Erythroblast (primary cell): ENCODE data around the gene STARD3.

Source experiments
- GATA1 ChIP-seq: IDR thresholded peaks from 2 replicates; pipeline ENCODE4 v1.6.1; 2011; ENCODE audit warnings: low read depth, mild to moderate bottlenecking, control low read depth, low read length, moderate library complexity
- POLR2A ChIP-seq: IDR thresholded peaks from 2 replicates; pipeline ENCODE4 v1.6.1; 2011; ENCODE audit warnings: mild to moderate bottlenecking, low read length

DNA sequence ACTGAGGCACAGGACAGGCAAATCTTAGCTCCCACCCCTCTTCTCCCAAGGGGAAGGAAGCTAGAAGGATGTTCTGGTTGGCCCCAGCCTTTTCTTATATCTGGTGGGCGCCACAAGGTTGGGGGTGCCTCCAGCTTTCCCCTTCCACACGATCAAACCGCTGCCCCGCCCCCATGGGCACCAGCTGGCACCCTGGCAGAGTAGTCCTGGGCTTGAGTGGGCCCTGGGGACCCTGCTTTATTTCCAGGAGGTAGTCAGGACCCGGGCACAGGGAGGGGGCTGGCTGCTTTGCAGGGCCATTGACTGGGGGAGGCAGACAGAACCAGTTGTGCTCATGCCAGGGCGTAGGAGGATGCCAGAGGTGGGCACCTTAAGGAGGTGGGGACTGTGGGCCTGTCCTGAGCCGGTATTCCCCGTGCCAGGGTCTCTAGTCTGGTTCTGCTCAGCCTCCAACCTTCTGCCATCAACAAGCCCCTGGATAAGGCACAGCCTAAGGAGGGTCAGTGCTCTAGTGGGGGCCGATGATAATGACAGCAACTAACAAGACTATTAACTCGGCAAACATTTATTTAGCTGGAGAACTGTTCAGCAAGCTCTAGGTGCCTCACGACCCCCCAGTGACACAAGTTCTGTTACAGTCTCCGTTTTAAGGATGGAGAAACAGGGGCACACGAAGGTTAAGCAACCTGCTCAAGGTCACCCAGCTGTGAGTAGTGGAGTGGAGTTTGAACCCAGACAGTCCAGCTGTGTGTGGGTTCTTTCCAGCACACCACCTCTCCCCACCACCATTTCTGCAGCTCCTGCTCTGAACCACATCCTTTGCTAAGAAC lies 17.8 kb upstream of the STARD3 start:
- TF ChIP-seq POLR2A (no peak), GATA1 (no peak)
